ENCODE data around the gene PPP1CB. TPM values are rescaled to one million over a fixed set of nuclear protein-coding genes. Genes with fewer than 3 reads are reported as not detected.

Gene PPP1CB
- total and polyA plus RNA-seq, 4 donors = 26.2 to 75.4 (median 49.3) TPM

DNA sequence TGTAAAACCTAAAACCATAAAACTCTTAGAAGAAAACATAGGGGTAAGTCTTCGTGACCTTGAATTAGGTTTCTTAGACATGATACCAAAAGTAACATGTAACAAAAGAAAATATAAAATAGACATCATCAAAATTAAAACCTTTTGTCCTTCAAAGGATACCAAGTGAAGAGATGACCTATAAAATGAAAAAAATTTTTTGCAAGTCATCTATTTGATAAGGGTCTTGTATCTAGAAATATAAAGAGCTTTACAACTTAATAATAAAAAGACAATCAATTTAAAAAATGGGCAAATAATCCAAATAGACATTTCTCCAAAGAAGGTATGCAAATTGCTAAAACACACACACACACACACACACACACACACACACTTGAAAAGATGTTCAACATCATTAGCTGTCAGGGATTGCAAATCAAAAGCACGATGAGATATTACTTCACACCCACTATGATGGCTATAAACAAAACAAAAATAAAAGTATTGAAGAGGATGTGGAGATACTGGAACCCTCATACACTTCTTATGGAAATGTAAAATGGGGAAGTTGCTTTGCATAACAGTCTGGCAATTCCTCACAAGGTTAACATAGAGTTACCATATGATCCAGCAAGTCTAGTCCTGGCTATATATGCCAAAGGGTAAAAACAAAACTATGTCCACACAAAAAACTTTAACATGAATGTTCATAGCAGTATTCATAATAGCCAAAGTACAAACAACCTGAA lies 82.3 kb downstream of the PPP1CB start:
- Histone ChIP-seq H3K9me3 (ENCODE audit: control insufficient read depth in 4 of 4, low read length in 3 of 4) (no peaks in the 10 kb centered on the region), H3K27ac (ENCODE audit: low read depth in 1 of 2, low read length in 2 of 2) (no peak overlapping the region), H3K4me3 (ENCODE audit: low read depth in 1 of 3, low read length in 3 of 3) (no peak overlapping the region), H3K9ac (ENCODE audit: low read depth in 1 of 2, low read length in 2 of 2) (no peak overlapping the region), H3K36me3 (ENCODE audit: control insufficient read depth in 4 of 4, insufficient read depth in 3 of 4, low read depth in 1 of 4, low read length in 3 of 4) (no peaks in the 10 kb centered on the region), H3K27me3 (ENCODE audit: control insufficient read depth in 4 of 4, insufficient read depth in 4 of 4, low read length in 3 of 4) (no peaks in the 10 kb centered on the region), H3K4me1 (ENCODE audit: control insufficient read depth in 4 of 4, insufficient read depth in 4 of 4, low read length in 3 of 4) (no peaks in the 10 kb centered on the region)
- TF ChIP-seq RAD21 (IDR thresholded peaks at IDR 0.05) = no peak
- no peak for TF ChIP-seq CTCF (IDR thresholded peaks at IDR 0.05; ENCODE audit: low read depth, low read length, missing input control)
- TF ChIP-seq, protein P1, sequence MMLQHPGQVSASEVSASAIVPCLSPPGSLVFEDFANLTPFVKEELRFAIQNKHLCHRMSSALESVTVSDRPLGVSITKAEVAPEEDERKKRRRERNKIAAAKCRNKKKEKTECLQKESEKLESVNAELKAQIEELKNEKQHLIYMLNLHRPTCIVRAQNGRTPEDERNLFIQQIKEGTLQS (IDR thresholded peaks at IDR 0.05) = no peak
- no peak for TF ChIP-seq JUND (IDR thresholded peaks at IDR 0.05)
- TF ChIP-seq YY1 (IDR thresholded peaks at IDR 0.05) = no peak
- no peak for TF ChIP-seq RXRA (IDR thresholded peaks at IDR 0.05)
- no peak for TF ChIP-seq FOXA1 (IDR thresholded peaks at IDR 0.05)
- no peak for TF ChIP-seq NR2F2 (IDR thresholded peaks at IDR 0.05)
- TF ChIP-seq, protein P2, sequence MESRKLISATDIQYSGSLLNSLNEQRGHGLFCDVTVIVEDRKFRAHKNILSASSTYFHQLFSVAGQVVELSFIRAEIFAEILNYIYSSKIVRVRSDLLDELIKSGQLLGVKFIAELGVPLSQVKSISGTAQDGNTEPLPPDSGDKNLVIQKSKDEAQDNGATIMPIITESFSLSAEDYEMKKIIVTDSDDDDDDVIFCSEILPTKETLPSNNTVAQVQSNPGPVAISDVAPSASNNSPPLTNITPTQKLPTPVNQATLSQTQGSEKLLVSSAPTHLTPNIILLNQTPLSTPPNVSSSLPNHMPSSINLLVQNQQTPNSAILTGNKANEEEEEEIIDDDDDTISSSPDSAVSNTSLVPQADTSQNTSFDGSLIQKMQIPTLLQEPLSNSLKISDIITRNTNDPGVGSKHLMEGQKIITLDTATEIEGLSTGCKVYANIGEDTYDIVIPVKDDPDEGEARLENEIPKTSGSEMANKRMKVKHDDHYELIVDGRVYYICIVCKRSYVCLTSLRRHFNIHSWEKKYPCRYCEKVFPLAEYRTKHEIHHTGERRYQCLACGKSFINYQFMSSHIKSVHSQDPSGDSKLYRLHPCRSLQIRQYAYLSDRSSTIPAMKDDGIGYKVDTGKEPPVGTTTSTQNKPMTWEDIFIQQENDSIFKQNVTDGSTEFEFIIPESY (IDR thresholded peaks at IDR 0.05) = no peak
- TF ChIP-seq, protein P3, sequence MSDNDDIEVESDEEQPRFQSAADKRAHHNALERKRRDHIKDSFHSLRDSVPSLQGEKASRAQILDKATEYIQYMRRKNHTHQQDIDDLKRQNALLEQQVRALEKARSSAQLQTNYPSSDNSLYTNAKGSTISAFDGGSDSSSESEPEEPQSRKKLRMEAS (IDR thresholded peaks at IDR 0.05) = no peak
- no peak for TF ChIP-seq SP1 (IDR thresholded peaks at IDR 0.05)
- no peak for TF ChIP-seq EGR1 (IDR thresholded peaks at IDR 0.05; ENCODE audit: low read depth in 2 of 2)
- no peak for TF ChIP-seq GABPA (IDR thresholded peaks at IDR 0.05 in 1 of 2, conservative IDR thresholded peaks at IDR 0.05 in 1 of 2)
- TF ChIP-seq FOXA2 (IDR thresholded peaks at IDR 0.05) = no peak
- no peak for TF ChIP-seq HNF4G (IDR thresholded peaks at IDR 0.05)
- no peak for TF ChIP-seq REST (IDR thresholded peaks at IDR 0.05)
- TF ChIP-seq HNF4A (conservative IDR thresholded peaks at IDR 0.05) = no peak
- 98% methylated on average over 2 of the region's 2 CpGs for WGBS
- DNase-seq (ENCODE audit: low spot score) = no peak
